Measurements from ENCODE around the gene RCC2.
"Not testable (repeated sequence)": the region's sequence is repeated elsewhere in the genome, so short reads cannot be mapped to it uniquely, and the experiment has no call there.

The RCC2 gene

DNA sequence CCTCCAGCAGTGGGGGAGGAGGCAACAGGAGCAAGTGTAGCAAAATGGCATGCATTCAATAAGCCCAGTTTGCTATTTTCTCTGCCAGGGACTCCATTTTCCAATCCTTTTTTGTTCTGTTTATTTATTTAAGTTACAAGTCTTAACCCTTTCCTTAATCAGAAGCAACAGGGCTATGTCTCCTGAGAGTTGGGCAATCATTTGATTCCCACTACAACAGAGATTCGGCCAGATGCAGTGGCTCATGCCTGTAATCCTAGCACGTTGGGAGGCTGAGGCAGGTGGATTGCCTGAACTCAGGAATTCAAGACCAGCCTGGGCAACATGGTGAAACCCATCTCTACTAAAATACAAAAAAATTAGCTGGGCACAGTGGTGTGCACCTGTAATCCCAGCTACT is 25.5 kb downstream of the RCC2 start:
- TF ChIP-seq CTCF (IDR thresholded peaks at IDR 0.05; ENCODE audit: insufficient read depth, low read length, missing control alignments): no peak
- no peak overlapping the region for H3K4me3 ChIP-seq (ENCODE audit: low read depth, low read length)
- POLR2A ChIA-PET: no interaction called here
- DNase-seq (ENCODE audit: low read depth, low spot score): no peak
- CTCF ChIA-PET: no interaction called here

- TF ChIP-seq CTCF (IDR thresholded peaks at IDR 0.05; ENCODE audit: insufficient read depth, low read length, missing control alignments): no peak
- ChIA-PET POLR2A (no interaction called here), CTCF (no interaction called here)
- no peak for DNase-seq (ENCODE audit: low read depth, low spot score)
- no peak overlapping the region for H3K4me3 ChIP-seq (ENCODE audit: low read depth, low read length)
Measured at GRCh38 chr1:17412093-17412870, 27.2 kb downstream of the RCC2 start.

DNA sequence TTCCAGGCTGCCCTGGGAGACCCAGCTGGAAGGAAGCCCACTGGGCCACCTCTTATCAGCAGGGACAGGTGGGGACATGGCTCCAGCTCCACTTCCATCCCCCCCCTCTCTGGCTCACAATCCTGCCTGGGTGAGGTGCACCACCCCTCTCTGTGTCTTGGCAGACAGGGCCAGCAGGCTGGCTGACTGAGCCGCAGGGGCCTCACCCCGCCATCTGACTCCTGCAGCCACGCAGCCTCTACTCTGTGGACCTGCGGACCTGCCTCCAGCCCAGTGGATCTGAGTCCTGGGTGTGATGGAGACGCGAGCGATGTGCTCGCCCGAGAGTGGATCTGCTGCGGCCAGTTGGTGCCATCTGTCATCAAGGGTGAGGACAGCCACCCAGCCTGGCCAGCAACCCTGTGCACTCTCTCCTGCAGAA is 30.1 kb downstream of the RCC2 start:
- no peak overlapping the region for H3K4me3 ChIP-seq (ENCODE audit: low read depth, low read length)
- CTCF ChIA-PET: interaction anchor here (0.9 to 9.1 kb wide), 3 partner anchors 9 to 347 kb away, joined by 3 to 95 read pairs (median 4); no protein-coding TSS in a partner anchor
- no peak for TF ChIP-seq CTCF (IDR thresholded peaks at IDR 0.05; ENCODE audit: insufficient read depth, low read length, missing control alignments)
- POLR2A ChIA-PET: no interaction called here
- DNase-seq (ENCODE audit: low read depth, low spot score): no peak

- POLR2A ChIA-PET: not testable (repeated sequence)
Measured at GRCh38 chr1:17407786-17408514, 31.5 kb downstream of the RCC2 start.

DNA sequence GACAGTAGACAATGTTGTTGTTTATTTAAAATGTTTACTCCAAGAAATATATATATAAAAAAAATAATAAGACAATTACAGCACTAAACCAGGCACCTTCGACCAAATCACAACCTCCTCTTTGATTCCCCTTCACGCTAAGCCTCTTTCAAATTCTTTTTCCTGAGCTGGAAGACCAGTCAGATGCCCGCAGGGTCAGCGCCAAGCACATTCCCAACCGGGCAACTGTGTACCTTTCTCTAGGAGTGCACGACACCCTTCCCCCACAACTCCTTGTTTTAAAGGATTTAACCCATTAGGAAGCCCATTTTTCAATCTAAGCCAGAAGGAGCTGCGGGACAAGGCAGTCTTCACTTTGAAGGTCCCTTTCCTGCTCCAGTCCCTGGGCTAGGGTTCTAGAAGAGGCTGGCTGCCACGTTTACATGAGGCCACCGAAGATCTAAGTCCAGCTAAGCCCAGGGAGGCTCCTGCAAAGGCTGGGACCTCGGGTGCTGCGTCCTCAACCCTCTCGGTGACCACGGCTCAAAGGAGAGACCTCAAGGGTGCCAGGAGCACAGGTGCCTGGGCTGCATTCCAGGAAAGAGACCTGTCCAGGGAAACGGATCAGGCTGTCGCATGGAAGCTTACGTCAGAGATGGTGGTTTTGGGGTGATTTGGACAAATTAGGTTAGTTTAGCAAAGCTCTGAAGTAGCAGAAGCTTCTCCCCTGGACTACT is 32.6 kb downstream of the RCC2 start:
- H3K4me3 ChIP-seq (ENCODE audit: low read depth, low read length); DNase-seq (ENCODE audit: low read depth, low spot score); POLR2A ChIA-PET: not testable (repeated sequence)
- CTCF ChIA-PET: interaction anchor here (0.6 to 9.1 kb wide), 28 partner anchors 9 to 349 kb away, joined by 3 to 95 read pairs (median 5); no protein-coding TSS in a partner anchor

More at GRCh38 chr1:17407786-17408514, 31.5 kb downstream of the RCC2 start:
- not testable (repeated sequence) for DNase-seq (ENCODE audit: low read depth, low spot score); H3K4me3 ChIP-seq (ENCODE audit: low read depth, low read length)
- CTCF ChIA-PET: interaction anchor here (1.2 to 9.1 kb wide), 9 partner anchors 10 to 350 kb away, joined by 3 to 95 read pairs (median 7); no protein-coding TSS in a partner anchor

DNA sequence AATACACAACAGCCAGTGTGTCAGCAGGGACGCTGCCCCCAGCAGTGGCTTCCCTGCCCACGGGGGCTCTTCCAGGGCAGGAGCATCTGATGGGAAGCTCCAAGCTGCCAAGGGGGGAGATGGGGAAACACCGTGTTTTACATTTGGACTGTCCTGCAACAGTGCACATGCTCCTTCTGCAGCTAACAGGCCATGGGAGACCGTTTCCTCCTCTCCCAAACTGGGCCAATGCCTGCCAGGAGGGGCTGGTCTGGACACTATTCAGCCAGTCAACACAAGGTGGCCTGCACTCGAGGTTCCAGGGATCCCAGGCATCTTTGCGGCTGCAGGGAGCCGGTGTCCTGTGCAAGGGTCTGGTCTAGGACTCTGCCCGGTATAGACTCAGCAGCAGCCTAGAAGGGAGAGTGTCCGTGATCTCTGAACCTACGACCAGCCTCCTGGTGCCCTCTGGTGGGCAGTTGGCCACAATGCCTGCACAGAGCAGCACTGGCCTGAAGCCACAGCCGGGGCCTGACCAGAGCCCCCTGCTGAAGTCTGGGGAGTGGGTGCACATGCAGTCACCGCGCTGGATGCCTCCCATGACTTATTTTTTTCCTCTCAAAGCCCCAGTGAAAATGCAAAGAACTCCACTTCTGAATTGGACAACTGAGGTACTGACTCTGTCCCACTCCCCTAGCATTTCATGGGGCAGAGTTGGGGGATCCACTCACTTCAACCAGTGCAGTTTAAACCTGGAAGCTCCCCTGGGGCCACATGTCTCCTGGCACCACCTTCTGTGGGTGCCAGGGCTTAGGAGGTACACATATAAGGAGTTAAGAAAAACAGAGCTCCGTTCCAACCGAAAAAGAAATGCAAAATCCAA is 33.3 kb downstream of the RCC2 start:
- POLR2A ChIA-PET: no interaction called here
- CTCF ChIA-PET: interaction anchor here (0.6 to 9.1 kb wide), 30 partner anchors 8 to 349 kb away, joined by 3 to 95 read pairs (median 5); no protein-coding TSS in a partner anchor
- no peak overlapping the region for H3K4me3 ChIP-seq (ENCODE audit: low read depth, low read length)
- TF ChIP-seq CTCF (IDR thresholded peaks at IDR 0.05; ENCODE audit: insufficient read depth, low read length, missing control alignments): peak; percentile 88
- no peak for DNase-seq (ENCODE audit: low read depth, low spot score)
